GM18951 (cell line): ENCODE measurements around the gene NBEAL2.

Experiments used
- POLR2A ChIP-seq: IDR thresholded peaks from 4 replicates; pipeline ENCODE4 v1.6.1; 2011; ENCODE audit warnings: mild to moderate bottlenecking; ENCODE audit not compliant: insufficient read length, insufficient read depth; ENCODE audit errors: extremely low read depth
- in situ Hi-C: fragments of 300-500 bp; cut with MboI; formaldehyde crosslinking; loops from one replicate; pipeline ENCODE4 v1.12.0; 2022; ENCODE audit warnings: low sequenced_read_pairs, mixed read lengths, inconsistent platforms; ENCODE audit not compliant: unreplicated experiment

The NBEAL2 gene

GRCh38 chr3:46947981-46948791 is 31.3 kb upstream of the NBEAL2 start:
- in situ Hi-C loops = no loop called here
- no peak for TF ChIP-seq POLR2A

- in situ Hi-C loops = no loop called here
- TF ChIP-seq POLR2A = no peak
These were observed 30.4 kb upstream of the NBEAL2 start for GRCh38 chr3:46948830-46949671.

GRCh38 chr3:46950177-46950576 is 29.3 kb upstream of the NBEAL2 start:
- no peak for TF ChIP-seq POLR2A
- in situ Hi-C loops = no loop called here

- TF ChIP-seq POLR2A = no peak
- in situ Hi-C loops = no loop called here
These were observed 28.7 kb upstream of the NBEAL2 start for GRCh38 chr3:46950650-46951241.

GRCh38 chr3:46952813-46953212 is 26.7 kb upstream of the NBEAL2 start:
- in situ Hi-C loops = no loop called here

GRCh38 chr3:46953234-46954010 is 26.0 kb upstream of the NBEAL2 start:
- in situ Hi-C loops = no loop called here
- TF ChIP-seq POLR2A = no peak

More at GRCh38 chr3:46952813-46953212, 26.7 kb upstream of the NBEAL2 start:
- TF ChIP-seq POLR2A = no peak

- no peak for TF ChIP-seq POLR2A
These were observed 25.3 kb upstream of the NBEAL2 start for GRCh38 chr3:46954178-46954577.

GRCh38 chr3:46955157-46955556 is 24.3 kb upstream of the NBEAL2 start:
- no peak for TF ChIP-seq POLR2A
- in situ Hi-C loops = no loop called here

More at GRCh38 chr3:46954178-46954577, 25.3 kb upstream of the NBEAL2 start:
- in situ Hi-C loops = no loop called here

GRCh38 chr3:46955801-46956259 is 23.6 kb upstream of the NBEAL2 start:
- in situ Hi-C loops = no loop called here
- no peak for TF ChIP-seq POLR2A

GRCh38 chr3:46957092-46957820 is 22.2 kb upstream of the NBEAL2 start:
- in situ Hi-C loops = no loop called here
- TF ChIP-seq POLR2A = no peak

- in situ Hi-C loops = no loop called here
- TF ChIP-seq POLR2A = no peak
These were observed 20.9 kb upstream of the NBEAL2 start for GRCh38 chr3:46958467-46959160.

- in situ Hi-C loops = no loop called here
- no peak for TF ChIP-seq POLR2A
These were observed 20.3 kb upstream of the NBEAL2 start for GRCh38 chr3:46959161-46959511.
